ENCODE results near the gene ZNF224. TPM values are rescaled to one million over a fixed set of nuclear protein-coding genes. Genes with fewer than 3 reads are reported as not detected.

Gene ZNF224
- total and polyA plus RNA-seq, 10 of the 15 experiments (the other 5 are each of a cell fraction or from before 2014, with no cell fraction given), result 6.8 to 39.4 (median 17.2) TPM

GRCh38 chr19:44156475-44156874, 62.3 kb downstream of the ZNF224 start:
- Histone ChIP-seq H3K9ac (ENCODE audit: control insufficient read depth, insufficient read depth, low read length) (no peak overlapping the region), H3K4me2 (ENCODE audit: control insufficient read depth, insufficient read depth) (no peak overlapping the region), H3K36me3 (ENCODE audit: control insufficient read depth in 2 of 2, insufficient read depth in 2 of 2, low read length in 1 of 2) (peaks cover 0 to 6% of the 10 kb centered on the region in 2 experiments), H4K20me1 (ENCODE audit: control insufficient read depth, insufficient read depth) (no peaks in the 10 kb centered on the region), H3K9me3 (replicated peaks; ENCODE audit: control insufficient read depth, insufficient read depth, low read length) (peaks cover 24% of the 10 kb centered on the region), H3K4me1 (ENCODE audit: control insufficient read depth, insufficient read depth, low read length) (no peaks in the 10 kb centered on the region), H3K27me3 (replicated peaks in 1 of 2; ENCODE audit: control insufficient read depth in 2 of 2, insufficient read depth in 2 of 2, low read length in 1 of 2) (no peaks in the 10 kb centered on the region), H2AFZ (ENCODE audit: control insufficient read depth, low read depth, low read length) (no peak overlapping the region), H3K79me2 (ENCODE audit: control insufficient read depth, insufficient read depth, low read length) (no peaks in the 10 kb centered on the region), H3K4me3 (no peak overlapping the region), H3K27ac (ENCODE audit: control insufficient read depth, insufficient read depth) (no peak overlapping the region)
- SMC1A ChIA-PET (ENCODE audit: uncharacterized antibody, unreplicated experiment), result no interaction called here
- ATAC-seq (no peak), DNase-seq (ENCODE audit: low read depth, low spot score) (no peak), FAIRE-seq (no peak)
- WGBS (ENCODE audit: insufficient coverage, insufficient replicate concordance, low lambda C conversion rate, missing lambda C conversion rate), result 93% methylated on average over 2 of the region's 2 CpGs
- BruUV-seq (replicated peaks), result no TSS peak
- POLR2A ChIA-PET, result no interaction called here
- RAD21 ChIA-PET (ENCODE audit: unreplicated experiment), result no interaction called here
- CTCF ChIA-PET, result no interaction called here
- in situ Hi-C loops (cut with MboI), result no loop called here
- intact Hi-C loops (cut with micrococcal nuclease; ENCODE audit: unreplicated experiment), result no loop called here
- TF ChIP-seq SMC3 (IDR thresholded peaks at IDR 0.05; ENCODE audit: borderline replicate concordance, low read length), result no peak
- TF ChIP-seq ZNF384 (IDR thresholded peaks at IDR 0.05; ENCODE audit: borderline replicate concordance, low read depth, low read length), result no peak
- 0 out of 2 replicates have a peak, but pooled peaks have one; percentile 71 for TF ChIP-seq CBX5 (IDR thresholded peaks at IDR 0.05; ENCODE audit: low read depth)
- TF ChIP-seq ZNF217 (IDR thresholded peaks at IDR 0.05), result peak; percentile 48; the same call in 1 of the 2 replicates
- TF ChIP-seq ZNF687 (IDR thresholded peaks at IDR 0.05), result no peak
- no peak for TF ChIP-seq IRF3 (IDR thresholded peaks at IDR 0.05)
- no peak for TF ChIP-seq CEBPZ (IDR thresholded peaks at IDR 0.05; ENCODE audit: low read depth, low read length)
- TF ChIP-seq RAD51 (IDR thresholded peaks at IDR 0.05), result no peak
- no peak for TF ChIP-seq EED (IDR thresholded peaks at IDR 0.05; ENCODE audit: low read depth)
- no peak for TF ChIP-seq ESRRA (IDR thresholded peaks at IDR 0.05; ENCODE audit: low read length)
- TF ChIP-seq KLF5 (IDR thresholded peaks at IDR 0.05; ENCODE audit: partially characterized antibody), result peak; percentile 82
- no peak for TF ChIP-seq EGR1 (IDR thresholded peaks at IDR 0.05; ENCODE audit: borderline replicate concordance in 1 of 2, low read depth in 2 of 2, low read length in 2 of 2)
- no peak for TF ChIP-seq NFXL1 (IDR thresholded peaks at IDR 0.05; ENCODE audit: borderline replicate concordance)
- TF ChIP-seq STAT1 (conservative IDR thresholded peaks at IDR 0.05), result no peak
